ENCODE results near the gene GRXCR2.

GRXCR2 gene

GRCh38 chr5:145872914-145873313, at the start of gene GRXCR2:
Gene GRXCR2 (minus strand): TSS chr5:145873014. CDS start chr5:145872968, 46 bp downstream.
- H3K36me3 ChIP-seq (ENCODE audit: low read depth): no peaks in the 10 kb centered on the region
- no peak within 1 kb of the TSS for H3K4me3 ChIP-seq (ENCODE audit: severe bottlenecking)
- no peaks in the 10 kb centered on the region for H3K4me1 ChIP-seq (ENCODE audit: insufficient read depth, poor library complexity, severe bottlenecking)
- ATAC-seq (ENCODE audit: low read depth): no peak
- no peak for DNase-seq (ENCODE audit: low spot score)
- H3K27ac ChIP-seq (ENCODE audit: poor library complexity, severe bottlenecking): no peak within 1 kb of the TSS
- no peak for TF ChIP-seq CTCF (IDR thresholded peaks at IDR 0.05; ENCODE audit: poor library complexity, severe bottlenecking)
- H3K9me3 ChIP-seq (ENCODE audit: severe bottlenecking): no peaks in the 10 kb centered on the region
- H3K27me3 ChIP-seq (ENCODE audit: insufficient read depth, poor library complexity, severe bottlenecking): no peaks in the 10 kb centered on the region

- Histone ChIP-seq H3K9me3 (ENCODE audit: severe bottlenecking) (no peaks in the 10 kb centered on the region), H3K36me3 (ENCODE audit: low read depth) (no peaks in the 10 kb centered on the region), H3K27me3 (ENCODE audit: insufficient read depth, poor library complexity, severe bottlenecking) (no peaks in the 10 kb centered on the region), H3K27ac (ENCODE audit: poor library complexity, severe bottlenecking) (peak overlapping the region; percentile 56), H3K4me3 (ENCODE audit: severe bottlenecking) (no peak overlapping the region), H3K4me1 (ENCODE audit: insufficient read depth, poor library complexity, severe bottlenecking) (peaks cover 36% of the 10 kb centered on the region)
- TF ChIP-seq CTCF (IDR thresholded peaks at IDR 0.05; ENCODE audit: poor library complexity, severe bottlenecking): no peak
- DNase-seq (ENCODE audit: low spot score) (no peak), ATAC-seq (ENCODE audit: low read depth) (no peak)
These were observed 49.2 kb upstream of the GRXCR2 start for GRCh38 chr5:145922059-145922458.

GRCh38 chr5:145921211-145921610, 48.4 kb upstream of the GRXCR2 start:
- H3K4me3 ChIP-seq (ENCODE audit: severe bottlenecking): no peak overlapping the region
- peaks cover 33% of the 10 kb centered on the region for H3K4me1 ChIP-seq (ENCODE audit: insufficient read depth, poor library complexity, severe bottlenecking)
- no peak for TF ChIP-seq CTCF (IDR thresholded peaks at IDR 0.05; ENCODE audit: poor library complexity, severe bottlenecking)
- H3K27me3 ChIP-seq (ENCODE audit: insufficient read depth, poor library complexity, severe bottlenecking): no peaks in the 10 kb centered on the region
- no peaks in the 10 kb centered on the region for H3K9me3 ChIP-seq (ENCODE audit: severe bottlenecking)
- DNase-seq (ENCODE audit: low spot score) (peak; percentile 73), ATAC-seq (ENCODE audit: low read depth) (peak; percentile 52)
- peak overlapping the region; percentile 56 for H3K27ac ChIP-seq (ENCODE audit: poor library complexity, severe bottlenecking)
- H3K36me3 ChIP-seq (ENCODE audit: low read depth): no peaks in the 10 kb centered on the region

- no peaks in the 10 kb centered on the region for H3K27me3 ChIP-seq (ENCODE audit: insufficient read depth, poor library complexity, severe bottlenecking)
These were observed 47.9 kb upstream of the GRXCR2 start for GRCh38 chr5:145920542-145921210.

More at GRCh38 chr5:145920542-145921210, 47.9 kb upstream of the GRXCR2 start:
- no peaks in the 10 kb centered on the region for H3K9me3 ChIP-seq (ENCODE audit: severe bottlenecking)
- H3K4me3 ChIP-seq (ENCODE audit: severe bottlenecking): no peak overlapping the region
- H3K4me1 ChIP-seq (ENCODE audit: insufficient read depth, poor library complexity, severe bottlenecking): peaks cover 29% of the 10 kb centered on the region
- H3K36me3 ChIP-seq (ENCODE audit: low read depth): no peaks in the 10 kb centered on the region
- peak overlapping the region; percentile 56 for H3K27ac ChIP-seq (ENCODE audit: poor library complexity, severe bottlenecking)
- peak; percentile 6 for TF ChIP-seq CTCF (IDR thresholded peaks at IDR 0.05; ENCODE audit: poor library complexity, severe bottlenecking)
- DNase-seq (ENCODE audit: low spot score) (no peak), ATAC-seq (ENCODE audit: low read depth) (no peak; the same call in 2 of the 3 replicates)

All from RWPE2 (cell line).